Activated T-helper 2 cell treated with anti-CD3 and anti-CD28 coated beads, Interferon-gamma antibody, Interleukin-2, Interleukin-4, amounts not matched to agents 10 μg/mL and 5 μg/mL and 100 μg/mL, durations not matched to agents 14 hours and 24 hours and 36 hours (primary cell): ENCODE results near the gene CTNNA1. TPM values are rescaled to one million over a fixed set of nuclear protein-coding genes. Genes with fewer than 3 reads are reported as not detected.

Source experiments
- DNase-seq: peaks from one replicate; pipeline ENCODE4 v3.0.0; 2021; ENCODE audit warnings: low spot score
- H3K27ac Mint-ChIP-seq: one replicate; pipeline ENCODE4 v1.8.0; 2021; ENCODE audit warnings: mixed read lengths
- H3K27me3 Mint-ChIP-seq: one replicate; pipeline ENCODE4 v1.8.0; 2021; ENCODE audit warnings: low read depth, mixed read lengths
- H3K36me3 Mint-ChIP-seq: one replicate; pipeline ENCODE4 v1.8.0; 2021; ENCODE audit warnings: low read depth, mixed read lengths
- H3K4me1 Mint-ChIP-seq: one replicate; pipeline ENCODE4 v1.8.0; 2021; ENCODE audit warnings: low read depth, mixed read lengths
- H3K4me3 Mint-ChIP-seq: one replicate; pipeline ENCODE4 v1.8.0; 2021; ENCODE audit warnings: low read depth, mild to moderate bottlenecking, moderate library complexity, mixed read lengths
- H3K9me3 Mint-ChIP-seq: one replicate; pipeline ENCODE4 v1.8.0; 2021; ENCODE audit warnings: mixed read lengths
- intact Hi-C: fragments of 100-400 bp; cut with micrococcal nuclease; formaldehyde crosslinking; loops from one replicate; pipeline ENCODE4 v1.15.1; 2023
- total RNA-seq: library from RNA; stranded (reverse); gene quantifications from 2 replicates; pipeline ENCODE4 v1.2.3, GENCODE V29; 2022

The CTNNA1 gene
- total RNA-seq, 1 donor from 2014 or later, result 298 TPM

DNA sequence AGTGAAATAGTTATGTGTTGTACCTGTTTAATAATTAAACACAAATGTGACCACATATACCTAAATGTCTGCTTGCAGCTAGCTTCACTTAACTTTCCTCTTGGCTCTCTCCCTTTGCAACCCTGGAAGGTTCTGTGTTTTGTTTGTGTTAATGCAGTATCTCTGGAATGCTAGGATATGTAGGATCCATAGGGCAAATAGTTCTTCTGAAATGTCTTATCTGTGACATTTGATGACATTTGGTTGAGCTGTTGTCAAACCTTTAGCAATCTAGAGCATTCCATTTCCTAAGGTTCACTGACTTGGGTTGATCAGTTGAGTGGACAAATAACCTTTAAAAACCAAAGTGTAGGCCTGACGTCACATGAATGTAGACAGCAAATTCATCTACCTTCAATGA, 21.8 kb downstream of the CTNNA1 start:
- peaks cover 10% of the 10 kb centered on the region for H3K4me1 Mint-ChIP-seq
- H3K9me3 Mint-ChIP-seq, result no peaks in the 10 kb centered on the region
- H3K27me3 Mint-ChIP-seq, result no peaks in the 10 kb centered on the region
- peaks cover 23% of the 10 kb centered on the region for H3K36me3 Mint-ChIP-seq
- no peak for DNase-seq
- intact Hi-C loops, result no loop called here
- H3K27ac Mint-ChIP-seq, result no peak overlapping the region
- no peak overlapping the region for H3K4me3 Mint-ChIP-seq

DNA sequence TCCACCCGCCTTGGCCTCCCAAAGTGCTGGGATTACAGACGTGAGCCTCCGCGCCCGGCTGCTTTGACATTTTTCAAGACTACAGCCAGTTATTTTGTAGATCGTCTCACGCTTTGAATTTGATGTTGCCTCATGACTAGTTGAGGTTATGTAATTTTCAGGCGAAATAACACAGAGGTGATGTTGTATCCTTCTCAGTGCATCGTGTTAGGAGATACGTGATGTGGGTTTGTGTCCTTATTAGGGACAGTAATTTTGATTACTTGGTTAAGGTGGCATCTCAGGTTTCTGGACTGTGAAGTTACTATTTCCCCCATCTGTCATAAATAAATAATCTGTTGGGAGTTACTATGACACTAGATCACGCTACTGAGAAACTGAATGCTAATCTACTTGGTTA, 25.0 kb downstream of the CTNNA1 start:
- H3K4me3 Mint-ChIP-seq, result no peak overlapping the region
- no peaks in the 10 kb centered on the region for H3K27me3 Mint-ChIP-seq
- intact Hi-C loops, result no loop called here
- peaks cover 5% of the 10 kb centered on the region for H3K4me1 Mint-ChIP-seq
- peaks cover 35% of the 10 kb centered on the region for H3K36me3 Mint-ChIP-seq
- H3K9me3 Mint-ChIP-seq, result no peaks in the 10 kb centered on the region
- no peak for DNase-seq
- H3K27ac Mint-ChIP-seq, result no peak overlapping the region

DNA sequence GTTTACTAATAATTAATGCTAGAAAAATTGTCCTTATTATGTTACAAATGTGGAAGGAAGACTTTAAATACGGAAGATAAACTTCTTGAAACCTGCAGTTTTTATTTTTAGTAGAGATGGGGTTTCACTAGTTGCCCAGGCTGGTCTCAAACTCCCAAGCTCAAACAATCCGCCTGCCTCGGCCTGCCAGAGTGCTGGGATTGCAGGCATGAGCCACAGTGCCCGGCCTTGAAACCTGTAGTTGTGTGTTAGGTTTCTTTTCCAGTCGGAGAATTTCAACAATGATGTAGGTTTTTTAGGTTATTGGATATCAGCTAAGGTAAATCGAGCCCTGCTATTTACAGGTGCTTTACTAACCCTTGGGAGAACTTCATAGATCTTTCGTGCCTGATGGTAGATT, 30.8 kb downstream of the CTNNA1 start:
- Mint-ChIP-seq H3K4me3 (no peak overlapping the region), H3K36me3 (peaks cover 34% of the 10 kb centered on the region), H3K9me3 (no peaks in the 10 kb centered on the region), H3K27me3 (no peaks in the 10 kb centered on the region), H3K4me1 (peaks cover 3% of the 10 kb centered on the region), H3K27ac (no peak overlapping the region)
- intact Hi-C loops, result no loop called here
- DNase-seq, result no peak

DNA sequence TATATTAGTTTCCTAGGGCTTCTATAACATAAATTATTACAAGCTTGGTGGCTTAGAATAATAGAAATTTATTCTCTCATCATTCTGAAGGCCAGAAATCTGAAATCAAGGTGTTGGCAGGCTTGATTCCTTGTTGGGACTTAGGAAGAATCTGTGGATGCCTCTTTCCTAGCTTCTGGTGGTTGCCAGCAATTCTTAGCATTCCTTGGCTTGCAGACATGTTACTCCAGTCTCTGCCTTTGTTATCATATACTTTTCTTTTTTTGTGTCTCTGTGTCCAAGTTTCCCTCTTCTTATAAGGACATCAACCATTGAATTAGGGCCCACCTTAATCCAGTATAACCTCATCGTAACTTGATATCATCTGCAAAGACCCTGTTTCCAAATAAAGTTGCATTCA, 31.4 kb downstream of the CTNNA1 start:
- intact Hi-C loops, result no loop called here
- H3K9me3 Mint-ChIP-seq, result no peaks in the 10 kb centered on the region
- no peak overlapping the region for H3K27ac Mint-ChIP-seq

DNA sequence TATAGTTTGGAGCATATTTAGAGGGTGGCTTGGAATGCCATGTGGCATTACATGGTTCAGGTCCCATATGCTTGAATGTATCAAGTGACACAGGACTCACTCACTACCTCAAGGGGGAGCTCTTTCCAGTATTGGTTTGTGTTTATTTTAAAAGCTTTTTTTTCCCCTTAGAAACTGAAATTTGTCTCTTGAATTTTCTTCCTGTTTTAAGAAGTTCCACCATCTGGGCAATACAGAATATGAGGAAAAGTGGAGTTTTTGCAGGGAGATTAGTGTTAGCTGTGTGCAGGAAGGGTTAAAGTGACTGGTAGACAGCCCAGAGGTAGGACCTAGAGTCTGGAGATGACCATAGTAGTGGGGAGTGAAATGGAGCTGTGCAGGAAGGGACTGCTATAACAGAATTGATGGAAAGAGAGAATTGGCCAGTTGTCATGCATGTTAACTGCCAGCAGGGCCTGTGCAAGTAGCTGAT, 36.6 kb downstream of the CTNNA1 start:
- peak overlapping the region; percentile 24 for H3K27ac Mint-ChIP-seq
- H3K27me3 Mint-ChIP-seq, result peaks cover 1% of the 10 kb centered on the region
- intact Hi-C loops, result loop anchor here (1.0 to 5.0 kb wide), 4 partner anchors 35 to 472 kb away; no protein-coding TSS in a partner anchor
- peaks cover 21% of the 10 kb centered on the region for H3K36me3 Mint-ChIP-seq
- H3K4me3 Mint-ChIP-seq, result no peak overlapping the region
- DNase-seq, result no peak
- peaks cover 31% of the 10 kb centered on the region for H3K4me1 Mint-ChIP-seq
- H3K9me3 Mint-ChIP-seq, result no peaks in the 10 kb centered on the region

More for the DNA sequence above, 31.4 kb downstream of the CTNNA1 start:
- no peak for DNase-seq
- H3K4me3 Mint-ChIP-seq, result no peak overlapping the region
- peaks cover 5% of the 10 kb centered on the region for H3K4me1 Mint-ChIP-seq
- H3K27me3 Mint-ChIP-seq, result no peaks in the 10 kb centered on the region
- peaks cover 34% of the 10 kb centered on the region for H3K36me3 Mint-ChIP-seq

DNA sequence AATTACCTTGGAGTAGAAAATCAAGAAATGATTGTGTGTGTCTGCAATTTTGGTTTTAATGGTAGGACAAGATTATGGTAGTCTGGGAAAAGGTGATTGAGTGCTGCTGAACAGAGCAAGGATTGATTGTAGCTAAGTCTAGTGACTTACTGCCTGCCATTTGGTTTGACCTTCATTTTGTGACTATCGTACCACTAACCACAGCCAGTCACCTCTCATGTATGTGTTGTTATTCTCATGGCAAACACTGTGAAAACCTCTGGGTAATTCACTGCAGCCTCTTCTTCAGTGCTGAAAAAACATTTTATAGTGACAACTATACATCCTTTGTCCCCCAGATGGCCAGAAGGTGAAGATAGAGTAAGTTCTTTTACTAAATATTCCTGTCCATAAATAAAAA, 37.5 kb downstream of the CTNNA1 start:
- Mint-ChIP-seq H3K27ac (peak overlapping the region; percentile 54), H3K27me3 (peaks cover 3% of the 10 kb centered on the region), H3K9me3 (no peaks in the 10 kb centered on the region), H3K4me3 (no peak overlapping the region), H3K36me3 (peaks cover 23% of the 10 kb centered on the region), H3K4me1 (peaks cover 31% of the 10 kb centered on the region)
- no peak for DNase-seq
- intact Hi-C loops, result loop anchor here (1.0 to 5.0 kb wide), 4 partner anchors 35 to 472 kb away; no protein-coding TSS in a partner anchor

DNA sequence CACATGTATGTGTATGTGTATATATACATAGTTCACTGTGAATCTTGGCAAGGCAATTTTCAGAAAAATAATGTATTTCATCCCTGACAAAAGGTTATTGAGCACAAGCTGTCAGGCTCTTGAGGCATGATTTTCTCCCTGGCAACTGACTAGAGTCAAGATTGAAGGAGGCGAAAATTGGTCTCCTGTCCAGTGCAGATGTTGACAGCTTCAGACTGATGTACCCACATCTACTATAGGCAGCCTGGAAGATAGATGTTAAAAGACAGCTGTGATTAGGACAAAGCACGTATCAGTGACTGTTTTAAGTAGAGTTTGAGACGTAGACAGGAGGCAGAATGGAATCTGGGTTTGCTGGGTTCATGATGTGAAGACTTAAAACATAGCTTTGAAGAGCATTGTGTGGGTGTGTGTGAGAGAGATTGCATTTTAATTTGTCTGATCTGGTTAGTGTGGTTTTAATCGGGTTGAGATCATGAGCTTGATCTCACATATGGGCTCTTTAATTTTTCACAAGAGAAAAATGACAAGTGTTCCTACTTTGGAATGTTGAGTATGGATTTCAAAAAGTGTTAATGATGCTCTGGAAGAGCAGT, 39.1 kb downstream of the CTNNA1 start:
- DNase-seq, result no peak
- H3K4me1 Mint-ChIP-seq, result peaks cover 31% of the 10 kb centered on the region
- peak overlapping the region; percentile 5 for H3K27ac Mint-ChIP-seq
- H3K4me3 Mint-ChIP-seq, result no peak overlapping the region
- peaks cover 16% of the 10 kb centered on the region for H3K36me3 Mint-ChIP-seq
- no peaks in the 10 kb centered on the region for H3K9me3 Mint-ChIP-seq
- intact Hi-C loops, result loop anchor here (5.0 kb wide), 3 partner anchors 55 to 470 kb away; no protein-coding TSS in a partner anchor
- H3K27me3 Mint-ChIP-seq, result peaks cover 5% of the 10 kb centered on the region

DNA sequence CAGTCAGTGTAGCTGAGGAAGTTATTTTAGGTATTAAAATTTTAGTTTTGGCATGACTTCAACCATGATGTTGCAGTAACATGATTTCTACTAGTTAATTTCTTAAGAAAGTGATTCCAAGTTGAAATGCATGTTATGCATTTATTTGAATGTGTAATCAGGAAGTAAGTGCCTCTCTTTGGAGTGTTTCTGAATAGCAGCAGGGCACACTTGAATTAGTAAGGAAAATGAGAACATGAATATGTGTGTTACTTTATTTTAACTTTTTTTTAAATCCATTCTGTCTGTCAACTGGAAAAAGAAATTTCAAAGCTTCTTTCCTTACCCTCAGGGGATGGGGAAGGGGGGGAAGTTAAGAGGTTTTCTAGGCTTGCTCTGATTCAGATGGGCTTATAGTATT, 40.4 kb downstream of the CTNNA1 start:
- DNase-seq, result no peak
- Mint-ChIP-seq H3K4me1 (peaks cover 29% of the 10 kb centered on the region), H3K27me3 (peaks cover 5% of the 10 kb centered on the region), H3K27ac (no peak overlapping the region), H3K4me3 (no peak overlapping the region), H3K36me3 (peaks cover 13% of the 10 kb centered on the region), H3K9me3 (no peaks in the 10 kb centered on the region)
- intact Hi-C loops, result loop anchor here (5.0 kb wide), 3 partner anchors 56 to 469 kb away; no protein-coding TSS in a partner anchor

DNA sequence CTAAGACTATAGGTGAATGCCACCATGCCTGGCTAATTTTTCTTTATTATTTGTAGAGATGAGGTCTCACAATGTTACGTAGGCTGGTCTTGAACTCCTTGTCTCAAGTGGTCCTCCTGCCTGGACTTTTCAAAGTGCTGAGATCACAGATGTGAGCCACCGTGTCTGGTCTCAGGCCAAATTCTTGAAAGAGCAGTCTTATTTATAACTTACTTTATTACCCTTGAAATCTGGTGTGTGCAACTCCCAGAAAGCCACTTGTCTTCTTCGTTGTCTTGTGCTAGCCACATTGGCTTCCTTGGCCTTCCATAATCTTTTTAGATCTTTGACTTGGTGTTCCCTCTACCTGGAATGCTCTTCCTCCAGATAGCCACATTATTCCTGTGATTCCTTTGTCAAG, 50.1 kb downstream of the CTNNA1 start:
- H3K4me1 Mint-ChIP-seq, result peaks cover 22% of the 10 kb centered on the region
- no peak overlapping the region for H3K27ac Mint-ChIP-seq
- no peak overlapping the region for H3K4me3 Mint-ChIP-seq
- peaks cover 46% of the 10 kb centered on the region for H3K36me3 Mint-ChIP-seq
- intact Hi-C loops, result no loop called here
- H3K27me3 Mint-ChIP-seq, result no peaks in the 10 kb centered on the region
- no peak for DNase-seq
- peaks cover 8% of the 10 kb centered on the region for H3K9me3 Mint-ChIP-seq

DNA sequence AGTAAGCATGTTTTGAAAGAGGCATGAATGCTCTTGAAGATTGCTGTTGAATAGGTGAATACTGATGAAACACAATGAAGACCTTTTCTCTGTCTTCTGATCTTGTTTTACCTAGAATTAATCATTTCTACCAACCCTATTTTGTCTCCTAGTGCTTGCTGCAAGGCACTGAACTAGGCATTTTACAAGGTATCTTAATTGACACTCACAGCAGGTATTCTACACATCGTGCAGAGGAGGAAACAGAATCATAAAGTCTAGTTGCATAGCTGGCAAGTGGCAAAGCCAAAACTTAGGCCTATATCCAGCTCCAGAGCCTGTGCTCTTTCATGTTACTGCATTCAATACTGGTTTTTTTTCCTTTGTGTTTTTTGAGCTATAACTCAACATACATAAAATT, 50.7 kb downstream of the CTNNA1 start:
- intact Hi-C loops, result no loop called here
- no peak for DNase-seq
- H3K4me1 Mint-ChIP-seq, result peaks cover 22% of the 10 kb centered on the region
- no peaks in the 10 kb centered on the region for H3K27me3 Mint-ChIP-seq
- no peak overlapping the region for H3K27ac Mint-ChIP-seq
- peaks cover 8% of the 10 kb centered on the region for H3K9me3 Mint-ChIP-seq
- no peak overlapping the region for H3K4me3 Mint-ChIP-seq
- H3K36me3 Mint-ChIP-seq, result peaks cover 50% of the 10 kb centered on the region

DNA sequence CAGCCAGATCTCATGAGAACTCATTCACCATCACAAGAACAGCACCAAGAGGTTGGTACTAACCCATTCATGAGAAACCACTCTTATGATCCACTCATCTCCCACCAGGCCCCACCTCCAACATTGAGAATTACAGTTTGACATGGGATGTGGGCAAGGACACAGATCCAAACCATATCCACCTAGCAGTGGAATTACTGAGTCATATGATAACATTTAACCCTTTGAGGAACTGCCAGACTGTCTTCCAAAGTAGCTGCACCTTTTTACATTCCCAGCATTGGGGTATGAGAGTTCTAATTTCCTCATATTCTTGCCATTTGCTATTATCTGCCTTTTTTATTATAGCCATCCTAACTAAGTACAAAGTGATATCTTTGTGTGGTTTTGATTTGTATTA, 51.9 kb downstream of the CTNNA1 start:
- peaks cover 22% of the 10 kb centered on the region for H3K4me1 Mint-ChIP-seq
- no peaks in the 10 kb centered on the region for H3K27me3 Mint-ChIP-seq
- H3K36me3 Mint-ChIP-seq, result peaks cover 46% of the 10 kb centered on the region
- H3K27ac Mint-ChIP-seq, result peak overlapping the region; percentile 10
- H3K4me3 Mint-ChIP-seq, result no peak overlapping the region
- intact Hi-C loops, result no loop called here
- H3K9me3 Mint-ChIP-seq, result peaks cover 2% of the 10 kb centered on the region
- no peak for DNase-seq

DNA sequence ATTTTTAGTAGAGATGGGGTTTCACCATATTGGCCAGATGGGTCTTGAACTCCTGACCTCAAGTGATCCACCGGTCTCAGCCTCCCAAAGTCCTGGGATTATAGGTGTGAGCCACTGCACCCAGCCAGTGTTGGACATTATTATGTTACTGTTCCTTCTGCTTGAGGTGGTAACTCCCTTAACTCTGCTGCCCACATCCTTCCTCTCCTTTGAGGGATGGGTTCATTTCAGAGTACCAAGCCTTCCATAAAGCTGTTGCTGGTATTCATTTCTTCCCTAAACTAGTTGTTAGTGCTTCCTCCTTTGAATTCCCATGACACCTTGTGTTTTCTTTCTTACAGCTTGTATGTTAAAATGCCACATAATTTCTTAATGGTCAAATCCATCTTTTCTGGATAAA, 54.0 kb downstream of the CTNNA1 start:
- Mint-ChIP-seq H3K36me3 (peaks cover 50% of the 10 kb centered on the region), H3K27ac (no peak overlapping the region), H3K9me3 (no peaks in the 10 kb centered on the region), H3K4me1 (peaks cover 22% of the 10 kb centered on the region), H3K27me3 (no peaks in the 10 kb centered on the region), H3K4me3 (no peak overlapping the region)
- intact Hi-C loops, result no loop called here
- no peak for DNase-seq

DNA sequence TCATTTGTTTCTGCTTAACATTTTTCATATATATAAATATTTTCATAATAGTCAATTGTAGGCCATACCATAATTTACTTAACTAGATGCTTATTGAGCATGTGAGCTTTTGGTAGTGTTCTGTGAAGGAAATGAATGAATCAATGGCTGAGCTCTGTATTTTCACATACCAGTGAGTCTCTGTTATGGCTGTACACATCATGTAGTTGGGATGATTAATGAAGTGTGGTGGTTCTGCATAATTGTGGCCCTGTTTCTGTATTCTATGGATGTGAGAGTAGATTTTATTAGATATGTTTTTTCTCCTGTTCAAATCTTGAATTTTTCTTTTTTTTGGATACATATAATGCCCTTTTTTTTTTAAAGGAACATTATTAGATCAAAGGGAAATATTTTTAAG, 56.2 kb downstream of the CTNNA1 start:
- peaks cover 18% of the 10 kb centered on the region for H3K4me1 Mint-ChIP-seq
- no peaks in the 10 kb centered on the region for H3K27me3 Mint-ChIP-seq
- H3K27ac Mint-ChIP-seq, result no peak overlapping the region
- DNase-seq, result no peak
- no peaks in the 10 kb centered on the region for H3K9me3 Mint-ChIP-seq
- intact Hi-C loops, result no loop called here
- no peak overlapping the region for H3K4me3 Mint-ChIP-seq
- H3K36me3 Mint-ChIP-seq, result peaks cover 52% of the 10 kb centered on the region
